ENCODE data around the gene CDK19. TPM values are rescaled to one million over a fixed set of nuclear protein-coding genes. Genes with fewer than 3 reads are reported as not detected.
A peak's percentile ranks its signal among the peaks of the same experiment; 100 is the strongest.
"Not testable (repeated sequence)": the region's sequence is repeated elsewhere in the genome, so short reads cannot be mapped to it uniquely, and the experiment has no call there.

Gene CDK19
- total RNA-seq, 1 donor from 2014 or later, result 6.9 TPM

DNA sequence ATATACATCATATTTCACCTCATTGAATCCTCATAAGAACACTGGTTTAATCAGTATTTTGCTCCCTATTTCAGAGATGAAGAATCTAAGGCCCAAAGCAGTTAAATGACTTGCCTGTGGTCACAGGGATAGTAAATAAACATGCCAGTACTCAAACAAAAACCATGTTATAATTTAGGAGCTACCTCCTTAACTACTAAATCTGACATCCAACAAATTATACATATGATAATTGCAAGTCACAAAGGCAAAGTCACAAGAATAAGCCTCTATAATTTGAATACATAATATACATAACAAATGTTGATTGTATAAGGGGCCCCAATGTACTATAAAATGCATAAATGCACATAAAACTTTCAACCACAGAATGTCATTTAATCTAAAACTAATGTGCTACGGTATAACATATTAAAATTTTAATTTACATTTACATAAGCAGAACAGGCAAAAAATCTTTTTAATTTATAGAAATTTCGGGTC lies 181.5 kb downstream of the CDK19 start:
- no peak for ATAC-seq
- DNase-seq (ENCODE audit: low spot score), result no peak

DNA sequence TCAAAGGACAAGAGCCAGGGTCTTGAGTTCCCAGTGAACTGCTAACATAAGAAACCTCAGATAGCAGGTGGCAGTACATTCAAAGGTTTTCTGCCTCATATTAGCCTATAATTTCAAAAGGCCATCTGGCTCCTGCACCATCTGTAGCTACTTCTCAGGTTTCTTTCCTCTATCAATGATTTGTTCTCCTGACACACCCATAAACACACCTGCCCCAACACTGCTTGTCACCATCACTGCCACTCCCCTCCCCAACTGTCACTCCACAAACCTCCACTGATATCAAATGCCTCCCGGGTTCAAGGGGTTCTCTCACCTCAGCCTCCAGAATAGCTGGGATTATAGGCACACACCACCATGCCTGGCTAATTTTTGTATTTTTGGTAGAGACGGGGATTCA lies 186.1 kb downstream of the CDK19 start:
- DNase-seq (ENCODE audit: low spot score) (no peak), ATAC-seq (no peak)

DNA sequence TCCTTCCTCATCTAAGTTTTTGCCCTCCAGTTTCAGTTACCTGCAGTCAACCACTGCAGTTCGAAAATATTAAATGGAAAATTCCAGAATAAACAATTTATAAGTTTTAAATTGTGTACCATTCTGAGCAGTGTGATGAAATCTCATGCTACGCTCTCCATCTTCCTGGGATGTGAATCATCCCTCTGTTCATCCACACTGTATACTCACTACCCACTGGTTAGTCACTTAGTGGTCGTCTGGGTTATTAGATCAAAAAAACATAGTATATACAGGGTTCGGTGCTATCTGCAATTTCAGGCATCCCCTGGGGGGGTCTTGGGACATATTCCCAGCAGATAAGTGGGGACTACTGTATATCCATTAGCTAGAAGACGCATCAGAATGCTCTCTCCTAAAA lies 186.9 kb downstream of the CDK19 start:
- DNase-seq (ENCODE audit: low spot score) (no peak), ATAC-seq (no peak)

DNA sequence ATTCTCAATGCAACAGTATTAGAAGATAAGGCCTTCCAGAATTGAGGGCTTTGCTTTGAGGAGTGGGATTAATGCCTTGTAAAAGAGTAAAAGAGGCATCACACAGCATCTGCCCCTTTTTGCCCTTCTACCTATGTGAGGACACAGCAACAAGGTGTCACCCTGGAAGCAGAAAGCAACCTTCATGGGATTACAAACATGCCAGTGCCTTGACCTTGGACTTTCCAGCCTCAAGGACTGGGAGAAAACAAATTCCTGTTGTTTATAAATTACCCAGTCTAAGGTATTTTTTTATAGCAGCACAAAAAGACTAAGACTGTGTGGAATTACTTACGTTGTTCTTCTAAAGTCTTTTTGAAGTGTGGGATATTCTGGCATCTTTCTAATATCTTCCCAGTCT lies 188.8 kb downstream of the CDK19 start:
- DNase-seq (ENCODE audit: low spot score) (no peak), ATAC-seq (no peak)

DNA sequence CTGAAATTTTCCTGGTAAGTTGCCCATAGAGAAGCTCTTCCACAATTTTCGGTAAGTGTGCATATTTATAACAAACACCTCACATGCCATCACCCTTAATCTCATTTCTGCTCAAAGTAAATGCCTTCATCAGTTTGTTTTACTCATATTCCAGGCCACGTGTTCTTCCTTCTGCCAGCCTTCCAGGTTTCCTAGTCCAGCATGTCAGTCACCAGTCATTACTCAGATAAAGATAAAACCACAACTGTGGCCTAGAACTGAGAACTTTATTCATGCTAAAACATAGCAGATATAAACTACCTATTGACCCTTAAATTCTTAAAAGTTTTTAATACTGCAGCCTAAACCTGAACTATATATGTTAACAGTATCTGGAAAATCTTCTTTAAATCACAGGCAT lies 189.4 kb downstream of the CDK19 start:
- ATAC-seq (no peak), DNase-seq (ENCODE audit: low spot score) (no peak)

DNA sequence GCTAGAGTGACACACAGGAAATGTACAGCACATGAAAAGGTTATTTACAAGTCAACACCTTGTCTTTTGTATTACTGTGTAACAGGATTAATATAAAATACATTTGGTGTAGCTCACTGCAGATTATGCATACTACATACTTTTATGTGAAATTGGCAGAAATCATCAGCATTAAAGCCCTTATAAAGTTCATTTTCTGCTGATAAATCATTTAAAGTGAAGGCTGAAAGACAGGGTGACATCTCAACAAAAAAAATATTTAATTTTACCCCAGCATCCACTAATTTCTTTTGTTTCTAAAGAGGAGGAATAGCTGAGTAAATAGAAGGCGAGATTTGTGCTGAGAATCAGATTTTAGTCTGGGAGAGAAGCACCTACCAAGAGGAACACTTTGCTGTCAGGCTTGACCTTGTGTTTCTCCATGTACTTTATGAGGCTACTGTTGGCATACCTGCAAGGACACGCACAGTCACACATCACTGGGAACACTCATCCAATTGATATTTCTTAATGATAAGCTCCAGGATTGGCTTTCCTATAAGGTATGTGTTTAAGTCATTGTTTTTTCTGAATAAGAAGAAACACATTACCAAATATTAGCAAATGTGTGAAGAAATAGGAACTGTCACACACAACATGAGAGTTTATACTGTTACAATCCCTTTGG lies 192.2 kb downstream of the CDK19 start:
- ATAC-seq (no peak), DNase-seq (ENCODE audit: low spot score) (no peak)

DNA sequence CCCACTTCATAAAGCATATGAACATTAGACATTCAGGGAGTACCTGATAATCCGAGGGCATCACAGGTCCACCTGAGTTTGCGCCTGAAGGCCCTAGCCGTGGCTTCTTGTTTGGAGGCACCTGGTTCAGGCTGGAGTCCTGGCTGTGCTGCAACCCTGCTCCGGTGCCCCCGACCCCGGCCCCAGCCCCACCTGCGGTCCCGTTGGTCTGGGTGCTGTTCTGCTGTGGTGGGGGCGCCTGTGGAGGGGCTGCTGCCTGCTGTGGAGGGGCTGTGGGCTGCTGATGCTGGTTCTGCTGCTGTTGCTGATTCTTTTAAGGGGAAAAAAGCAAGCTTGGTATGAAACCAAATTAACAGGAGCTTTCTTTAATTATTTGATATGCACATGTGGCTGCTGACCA lies 194.2 kb downstream of the CDK19 start:
- ATAC-seq, result no peak
- DNase-seq (ENCODE audit: low spot score), result no peak

DNA sequence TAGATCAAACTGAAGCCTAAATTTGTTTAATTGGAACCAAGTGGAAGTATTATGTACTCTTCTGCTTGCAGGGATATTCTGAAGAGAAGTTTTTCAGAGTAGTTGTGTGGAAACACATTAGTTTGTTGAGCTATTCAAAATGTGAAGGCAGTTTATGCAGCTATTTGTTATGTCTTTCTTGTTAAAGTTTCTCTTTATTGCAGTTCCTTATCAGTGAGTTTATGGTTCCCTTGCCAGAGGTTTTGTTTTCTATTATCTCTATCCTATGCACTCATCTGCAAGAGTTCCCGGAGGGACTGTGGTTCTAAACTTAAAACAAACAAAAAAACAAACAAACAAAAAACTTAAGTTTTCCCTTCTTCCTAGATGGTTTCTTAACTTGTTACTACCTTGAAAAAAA lies 195.2 kb downstream of the CDK19 start:
- no peak for ATAC-seq

DNA sequence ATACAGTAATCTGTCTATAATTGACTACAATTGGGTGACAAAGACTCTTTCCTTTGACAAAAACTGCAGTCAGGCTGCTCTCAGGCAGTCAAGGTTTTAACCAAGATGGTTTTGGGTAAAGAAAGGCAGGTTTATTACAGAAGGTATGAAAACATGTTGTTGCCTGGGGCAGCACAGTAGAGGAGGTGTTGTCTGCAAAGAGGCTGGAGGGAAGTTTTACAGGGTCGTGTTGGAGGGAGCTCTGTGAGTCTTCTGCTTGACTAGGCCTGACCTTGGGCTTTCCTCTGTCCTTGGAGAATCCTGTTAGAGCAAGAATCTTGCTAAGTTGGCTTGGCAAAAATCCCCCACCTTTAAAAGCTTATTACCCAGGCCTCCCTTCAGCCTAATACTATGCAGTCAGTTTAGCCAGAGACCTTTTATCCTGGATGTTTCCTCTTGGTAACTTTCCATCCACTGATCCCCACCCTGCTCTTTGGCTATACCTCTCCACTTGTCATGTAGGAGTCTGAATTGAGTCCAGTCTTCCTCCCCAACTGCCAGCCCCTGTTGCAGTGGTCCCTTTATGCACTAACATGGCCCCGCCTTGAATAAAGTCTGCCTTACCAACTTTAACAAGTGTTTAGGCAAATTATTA lies 195.9 kb downstream of the CDK19 start:
- DNase-seq (ENCODE audit: low spot score), result no peak
- peak; percentile 29 for ATAC-seq

More for the DNA sequence above, 195.2 kb downstream of the CDK19 start:
- no peak for DNase-seq (ENCODE audit: low spot score)

DNA sequence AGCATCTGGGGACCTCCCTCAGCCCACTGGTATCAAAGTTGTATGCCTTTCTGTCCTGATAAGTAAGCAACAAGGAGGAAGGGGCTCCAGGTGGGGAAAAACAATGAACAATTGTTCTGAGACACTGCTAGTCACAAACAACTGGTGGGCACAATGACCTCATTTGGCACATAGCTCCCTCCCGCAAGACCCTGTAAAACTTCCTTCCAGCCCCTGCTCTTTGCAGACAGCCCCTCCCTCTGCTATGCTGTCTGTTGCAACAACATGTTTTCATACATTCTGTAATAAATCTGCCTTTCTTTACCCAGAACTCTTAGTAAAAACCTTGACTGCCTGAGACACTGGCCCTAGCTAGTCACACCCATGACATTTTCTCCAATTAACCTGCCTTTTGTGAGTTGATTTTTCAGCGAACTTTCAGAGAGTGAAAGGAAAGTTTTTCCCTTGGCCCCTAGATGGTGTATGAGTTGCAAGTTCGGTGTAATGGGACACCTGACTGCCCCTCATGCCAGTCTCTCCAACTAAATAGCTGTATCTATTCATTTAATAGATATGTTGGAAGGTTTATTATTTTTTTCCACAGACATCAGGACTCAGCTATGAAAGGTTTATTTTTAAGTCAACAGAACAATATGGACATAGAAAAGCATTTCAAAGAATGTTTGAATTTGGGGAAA lies 196.5 kb downstream of the CDK19 start:
- DNase-seq (ENCODE audit: low spot score), result no peak

DNA sequence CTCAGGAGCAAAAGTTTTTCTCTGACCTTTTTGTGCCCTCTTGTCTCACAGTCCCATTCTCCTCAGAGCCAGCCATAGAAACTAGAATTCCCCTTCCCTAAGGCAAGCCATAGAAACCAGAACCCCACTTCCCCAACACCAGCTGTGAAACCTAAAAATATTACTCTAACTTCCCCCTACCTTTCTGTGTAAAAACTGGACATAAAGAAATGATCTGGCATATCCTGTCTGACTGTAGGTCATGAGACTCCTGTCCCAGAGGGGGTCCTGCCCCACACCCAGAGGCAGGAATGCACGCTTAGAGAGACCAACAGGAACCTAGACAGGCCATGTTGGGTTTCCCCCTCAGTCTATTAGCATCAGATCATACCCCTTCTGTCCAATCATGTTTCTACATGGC lies 198.2 kb downstream of the CDK19 start:
- DNase-seq (ENCODE audit: low spot score) (no peak), ATAC-seq (no peak)

More for the DNA sequence above, 196.5 kb downstream of the CDK19 start:
- peak; percentile 94 for ATAC-seq

DNA sequence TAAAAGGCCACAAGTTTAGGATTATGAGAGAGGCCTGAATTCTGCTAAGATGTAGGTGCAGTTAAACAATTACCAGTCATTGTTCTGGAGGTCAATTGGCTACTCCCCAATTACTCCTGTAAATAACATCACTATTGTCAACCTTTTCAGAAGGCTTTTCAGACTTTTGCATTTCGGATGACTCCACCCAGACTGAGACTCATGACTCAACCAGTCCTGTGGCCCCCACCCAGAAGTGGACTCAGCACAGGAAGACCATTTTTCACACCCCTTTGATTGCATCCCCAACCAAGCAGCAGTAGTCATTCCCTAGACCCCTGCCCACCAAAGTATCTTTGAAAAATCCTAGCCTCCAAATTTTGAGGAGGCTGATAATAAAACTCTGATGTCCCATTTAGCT lies 199.5 kb downstream of the CDK19 start:
- DNase-seq (ENCODE audit: low spot score) (no peak), ATAC-seq (no peak)

DNA sequence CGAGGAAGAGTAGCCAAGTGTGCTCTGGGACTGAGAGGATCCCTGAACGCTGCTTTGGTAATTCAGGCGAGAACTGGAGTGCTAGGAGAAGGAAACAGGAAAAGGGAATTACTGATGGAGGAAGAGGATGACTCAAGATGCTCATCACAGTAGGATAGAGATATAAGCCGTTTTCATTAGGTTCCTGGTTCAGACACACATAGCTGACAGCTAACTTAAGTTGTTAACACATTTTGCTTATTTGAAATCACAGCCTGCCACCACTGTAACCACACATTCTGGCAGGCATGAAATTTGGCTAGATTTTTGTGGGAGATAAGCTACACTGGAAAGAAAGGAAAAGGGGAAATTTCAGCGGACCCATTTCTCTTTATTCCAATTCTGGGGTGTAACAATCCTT lies 200.7 kb downstream of the CDK19 start:
- ATAC-seq (no peak), DNase-seq (ENCODE audit: low spot score) (no peak)

DNA sequence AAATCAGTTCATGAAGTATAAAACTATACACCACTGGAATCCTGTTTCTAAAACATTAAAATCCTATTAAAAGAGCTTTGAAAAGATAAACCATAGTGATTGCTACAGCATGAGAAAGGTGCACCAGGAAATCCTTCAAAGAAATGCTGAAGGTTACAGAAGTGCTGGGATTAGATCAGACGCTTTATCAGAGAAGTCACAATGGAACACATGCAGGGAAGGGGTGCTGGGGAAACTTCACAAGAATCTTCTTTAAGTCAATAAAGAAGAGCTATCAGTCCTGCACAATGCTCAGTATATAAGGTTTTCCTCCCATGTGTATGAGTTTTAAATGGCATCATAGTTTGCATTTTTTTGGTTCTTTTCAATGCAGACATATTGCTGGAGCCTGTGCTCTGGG lies 201.2 kb downstream of the CDK19 start:
- DNase-seq (ENCODE audit: low spot score) (no peak), ATAC-seq (no peak)

DNA sequence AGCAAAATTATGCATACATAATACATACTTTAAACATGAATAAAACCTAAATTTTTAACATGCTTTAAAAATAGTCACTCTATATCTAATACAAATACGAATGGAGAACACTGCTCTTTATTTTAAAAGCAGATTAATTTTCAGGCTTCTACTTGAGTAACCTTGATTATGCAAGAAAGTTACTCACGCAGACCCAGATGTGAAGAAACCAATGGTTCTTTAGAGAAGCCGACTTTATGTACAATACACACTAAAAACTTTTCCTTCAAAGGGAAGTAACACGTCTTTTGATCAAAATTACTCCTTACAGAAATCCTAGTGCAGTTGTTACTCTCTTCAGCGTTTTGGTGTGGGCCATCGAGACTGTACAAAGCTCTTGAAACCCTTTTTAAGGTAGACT lies 201.9 kb downstream of the CDK19 start:
- no peak for ATAC-seq
- DNase-seq (ENCODE audit: low spot score), result no peak

DNA sequence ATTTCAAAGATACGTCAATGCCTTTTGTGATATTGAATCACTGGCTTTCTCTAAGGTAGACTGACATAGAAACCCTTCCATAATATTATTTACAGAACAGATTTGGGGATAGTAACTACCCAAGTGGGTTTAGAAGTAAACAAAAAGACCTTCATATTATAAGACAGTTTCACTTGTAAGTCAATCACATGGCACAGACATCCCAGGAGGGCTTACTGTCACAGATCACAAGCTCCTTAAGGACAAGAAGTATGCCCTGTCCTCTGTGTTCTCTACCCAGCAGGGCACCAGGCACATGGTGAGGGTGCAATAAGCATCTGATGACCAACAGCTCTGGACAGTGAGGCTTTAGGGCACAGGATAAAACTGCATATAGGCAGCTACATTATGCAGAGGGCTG lies 203.0 kb downstream of the CDK19 start:
- ATAC-seq, result no peak
- DNase-seq (ENCODE audit: low spot score), result no peak

DNA sequence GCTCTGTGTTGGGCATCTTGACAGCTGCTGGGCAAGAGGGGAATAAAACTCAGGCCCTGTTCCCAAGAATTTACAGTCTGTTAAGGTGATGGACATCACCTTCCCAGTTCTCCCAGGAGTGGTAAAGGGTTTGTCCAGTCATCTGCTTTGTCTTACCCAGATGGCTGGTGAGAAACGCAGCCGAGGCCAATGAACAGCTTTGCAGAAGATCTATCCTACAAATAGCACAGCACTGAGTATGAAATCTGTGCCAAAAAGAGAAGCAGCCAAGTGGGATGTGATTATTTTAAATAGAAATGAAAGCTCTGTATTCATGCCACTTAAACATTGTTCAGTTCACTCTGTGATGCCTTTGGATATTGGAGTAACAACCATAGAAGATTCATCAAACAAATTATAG lies 206.2 kb downstream of the CDK19 start:
- ATAC-seq, result no peak
- DNase-seq (ENCODE audit: low spot score), result no peak

DNA sequence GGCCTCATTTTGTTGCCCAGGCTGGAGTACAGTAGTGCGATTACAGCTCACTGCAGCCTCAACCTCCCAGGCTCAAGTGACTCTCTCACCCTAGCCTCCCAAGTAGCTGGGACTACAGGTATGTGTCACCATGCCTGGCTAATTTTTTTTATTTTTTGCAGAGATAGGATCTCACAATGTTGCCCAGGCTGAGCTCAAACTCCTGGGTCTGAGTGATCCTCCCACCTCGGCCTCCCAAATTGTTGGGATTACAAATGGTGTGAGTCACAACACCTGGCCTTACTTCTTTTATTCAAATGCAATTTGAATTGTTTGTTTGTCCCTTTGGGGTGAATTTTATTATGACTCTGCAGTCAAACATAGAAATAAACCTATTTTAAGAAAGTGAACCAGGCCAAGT lies 207.1 kb downstream of the CDK19 start:
- no peak for DNase-seq (ENCODE audit: low spot score)
- no peak for ATAC-seq

DNA sequence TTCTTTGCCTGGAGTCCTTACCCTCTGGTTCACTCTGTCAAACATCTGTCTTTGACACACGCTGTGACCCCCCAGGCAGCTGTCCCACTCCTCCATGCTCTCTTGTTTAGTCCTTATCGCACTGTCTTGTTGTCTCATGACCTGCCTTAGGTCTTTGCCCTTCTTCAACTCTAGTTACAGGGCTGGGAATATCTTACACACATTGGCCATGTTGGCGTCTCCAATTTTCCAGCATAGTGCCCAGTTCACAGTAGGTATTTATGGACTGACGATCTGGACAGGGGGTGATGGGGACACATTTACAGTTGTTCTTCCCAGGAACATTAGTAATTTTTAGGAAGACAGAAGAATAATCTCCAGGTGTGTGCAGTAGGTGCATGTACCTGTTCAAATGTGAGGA lies 209.1 kb downstream of the CDK19 start:
- no peak for DNase-seq (ENCODE audit: low spot score)
- ATAC-seq, result no peak

DNA sequence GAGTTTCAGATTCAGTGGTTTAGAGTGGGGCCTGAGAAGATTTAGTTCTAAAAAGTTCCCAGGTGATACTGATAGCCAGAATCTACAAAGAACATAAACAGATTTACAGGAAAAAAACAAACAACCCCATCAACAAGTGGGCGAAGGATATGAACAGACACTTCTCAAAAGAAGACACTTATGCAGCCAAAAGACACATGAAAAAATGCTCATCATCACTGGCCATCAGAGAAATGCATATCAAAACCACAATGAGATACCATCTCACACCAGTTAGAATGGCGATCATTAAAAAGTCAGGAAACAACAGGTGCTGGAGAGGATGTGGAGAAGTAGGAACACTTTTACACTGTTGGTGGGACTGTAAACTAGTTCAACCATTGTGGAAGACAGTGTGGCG lies 214.6 kb downstream of the CDK19 start:
- ATAC-seq; DNase-seq (ENCODE audit: low spot score): not testable (repeated sequence)

DNA sequence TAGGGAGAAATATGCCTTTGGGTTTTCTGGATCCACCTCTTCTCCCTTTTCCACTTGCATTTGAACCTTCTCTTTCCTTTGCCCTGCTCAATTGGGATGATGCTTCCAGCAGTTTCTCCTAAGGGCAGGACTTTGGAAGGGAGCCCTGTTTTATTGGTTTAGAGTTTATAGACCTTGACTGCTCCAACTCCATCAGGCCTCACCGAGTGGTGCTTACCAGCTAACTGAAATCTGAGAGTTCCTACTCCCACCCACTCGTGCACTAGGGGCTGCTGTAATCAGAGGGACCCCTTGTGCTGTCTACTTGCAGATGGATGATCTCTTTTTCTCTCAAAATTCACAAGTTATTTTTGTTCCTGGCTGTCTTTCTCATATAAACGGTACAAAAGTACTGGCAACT lies 217.5 kb downstream of the CDK19 start:
- no peak for ATAC-seq
- DNase-seq (ENCODE audit: low spot score), result no peak

DNA sequence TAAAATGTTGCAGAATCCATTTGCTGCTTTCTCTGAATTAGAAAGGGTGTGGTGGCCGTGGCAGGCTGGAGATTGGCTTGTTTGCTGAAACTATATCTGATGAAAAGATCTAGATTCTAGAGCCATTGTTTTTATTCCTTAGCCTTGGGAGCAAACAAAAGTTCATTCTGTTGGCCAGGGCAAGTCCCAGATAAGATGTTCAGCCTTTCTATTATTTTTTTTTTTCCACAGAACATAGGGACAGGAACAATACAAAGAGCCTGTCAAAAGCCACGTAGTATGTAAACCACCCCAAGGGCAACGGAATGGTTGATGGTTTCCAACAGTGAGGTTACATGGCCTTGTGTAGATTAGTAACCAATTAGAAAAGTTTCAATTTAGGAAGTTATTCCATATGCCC lies 218.9 kb downstream of the CDK19 start:
- DNase-seq (ENCODE audit: low spot score) (no peak), ATAC-seq (no peak)
